ENCODE measurements around the gene ACOX1.
A peak's percentile ranks its signal among the peaks of the same experiment; 100 is the strongest.

Gene ACOX1

GRCh38 chr17:75932852-75933251 is 46.1 kb downstream of the ACOX1 start:
- DNase-seq (ENCODE audit: low read depth in 2 of 2): no peak
- H3K4me3 ChIP-seq (replicated peaks in 1 of 2; ENCODE audit: low read depth in 2 of 2, low read length in 2 of 2): no peak overlapping the region
- TF ChIP-seq CTCF (IDR thresholded peaks at IDR 0.05; ENCODE audit: low read depth, low read length): no peak

GRCh38 chr17:75931062-75931461 is 47.9 kb downstream of the ACOX1 start:
- TF ChIP-seq CTCF (IDR thresholded peaks at IDR 0.05; ENCODE audit: low read depth, low read length): no peak
- H3K4me3 ChIP-seq (replicated peaks in 1 of 2; ENCODE audit: low read depth in 2 of 2, low read length in 2 of 2): no peak overlapping the region
- no peak for DNase-seq (ENCODE audit: low read depth in 2 of 2)

DNA sequence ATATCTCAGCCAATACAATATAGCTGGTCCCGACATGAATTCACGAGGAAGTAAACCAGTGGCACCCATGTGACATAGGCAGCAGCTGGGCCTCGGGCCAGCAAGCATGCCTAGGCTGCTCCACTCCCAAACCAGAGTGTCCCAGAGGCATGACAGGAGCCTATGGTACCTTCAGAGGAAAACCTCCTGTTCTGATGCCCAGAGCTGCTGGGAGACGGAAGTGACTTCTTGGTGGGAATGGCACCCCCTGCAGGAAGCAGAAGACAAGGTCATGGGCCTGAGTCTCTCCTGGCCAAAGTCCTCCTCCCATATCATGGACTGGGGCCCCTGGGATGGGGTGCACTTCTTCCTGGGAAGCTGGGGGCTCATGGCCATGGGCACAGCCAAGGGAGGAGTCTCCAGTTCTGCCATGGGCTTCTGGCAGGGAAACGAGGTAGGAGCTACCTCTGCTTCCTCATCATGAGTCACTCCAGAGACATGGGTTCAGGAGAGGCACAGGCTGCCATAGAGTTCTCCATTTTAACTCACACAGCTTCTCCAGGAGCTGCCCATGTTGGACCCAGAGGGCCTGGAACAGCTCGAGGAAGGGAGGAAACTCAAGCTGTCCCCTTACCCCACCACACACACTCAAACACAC is 51.6 kb downstream of the ACOX1 start:
- H3K4me3 ChIP-seq (replicated peaks in 1 of 2; ENCODE audit: low read depth in 2 of 2, low read length in 2 of 2): no peak overlapping the region
- peak; percentile 38 for TF ChIP-seq CTCF (IDR thresholded peaks at IDR 0.05; ENCODE audit: low read depth, low read length)
- DNase-seq (ENCODE audit: low read depth in 2 of 2): peak in 1 of 2 donors; percentile 16

GRCh38 chr17:75926456-75926855 is 52.5 kb downstream of the ACOX1 start:
- TF ChIP-seq CTCF (IDR thresholded peaks at IDR 0.05; ENCODE audit: low read depth, low read length): no peak
- no peak overlapping the region for H3K4me3 ChIP-seq (replicated peaks in 1 of 2; ENCODE audit: low read depth in 2 of 2, low read length in 2 of 2)
- DNase-seq (ENCODE audit: low read depth in 2 of 2): no peak

DNA sequence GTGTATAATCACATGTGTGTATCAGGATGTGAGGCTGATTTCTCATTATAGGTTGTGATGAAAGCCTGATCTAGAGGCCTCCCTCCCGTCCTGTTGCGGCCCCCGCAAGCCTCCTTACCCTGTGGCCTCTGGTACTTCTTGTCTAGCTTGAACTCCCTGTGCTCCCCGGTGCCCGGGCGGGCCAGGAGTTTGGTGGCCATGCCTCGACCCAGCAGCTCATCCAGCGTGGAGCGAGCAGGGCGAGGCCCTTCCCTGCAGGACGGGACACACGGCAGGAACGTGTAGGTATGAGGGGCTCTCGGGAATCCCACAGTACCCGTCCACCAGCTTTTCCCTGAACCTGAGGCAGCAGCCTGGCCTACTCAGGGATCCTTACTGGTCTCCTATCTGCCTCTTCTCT is 53.1 kb downstream of the ACOX1 start:
- H3K4me3 ChIP-seq (replicated peaks in 1 of 2; ENCODE audit: low read depth in 2 of 2, low read length in 2 of 2): no peak overlapping the region
- no peak for TF ChIP-seq CTCF (IDR thresholded peaks at IDR 0.05; ENCODE audit: low read depth, low read length)
- DNase-seq (ENCODE audit: low read depth in 2 of 2): no peak

GRCh38 chr17:75925103-75925502 is 53.9 kb downstream of the ACOX1 start:
- DNase-seq (ENCODE audit: low read depth in 2 of 2): no peak
- H3K4me3 ChIP-seq (replicated peaks in 1 of 2; ENCODE audit: low read depth in 2 of 2, low read length in 2 of 2): no peak overlapping the region
- TF ChIP-seq CTCF (IDR thresholded peaks at IDR 0.05; ENCODE audit: low read depth, low read length): no peak

Measured in cardiac fibroblast (primary cell).